HG03558 (cell line): ENCODE measurements around the gene DCST2.

Experiments used
- ATAC-seq: cut with Tn5 transposase; IDR thresholded peaks from one replicate; pipeline ENCODE4 v1.9.1; 2021; ENCODE audit warnings: moderate number of reproducible peaks; ENCODE audit not compliant: unreplicated experiment; ENCODE audit errors: extremely low read depth

The DCST2 gene

GRCh38 chr1:155050560-155051341, 17.2 kb upstream of the DCST2 start, which contains the start of gene ADAM15:
Gene ADAM15, plus strand, starts transcription at chr1:155051316. Its CDS starts 71 bp downstream, at chr1:155051387.
- ATAC-seq, result no peak

GRCh38 chr1:155049651-155050559, 16.3 kb upstream of the DCST2 start:
- no peak for ATAC-seq

GRCh38 chr1:155048449-155049334, 15.1 kb upstream of the DCST2 start:
- no peak for ATAC-seq

GRCh38 chr1:155044812-155045657, 11.5 kb upstream of the DCST2 start:
- ATAC-seq, result no peak

GRCh38 chr1:155044365-155044764, 10.8 kb upstream of the DCST2 start:
- ATAC-seq, result no peak

GRCh38 chr1:155043793-155044192, 10.2 kb upstream of the DCST2 start:
- no peak for ATAC-seq

GRCh38 chr1:155043301-155043702, 9.7 kb upstream of the DCST2 start:
- no peak for ATAC-seq

GRCh38 chr1:155042789-155043188, 9.2 kb upstream of the DCST2 start:
- ATAC-seq, result no peak

- ATAC-seq, result no peak
These were observed 6.9 kb upstream of the DCST2 start for GRCh38 chr1:155040358-155041093.

- ATAC-seq, result no peak
These were observed 5.7 kb upstream of the DCST2 start for GRCh38 chr1:155039308-155039669.

- ATAC-seq, result no peak
These were observed 5.2 kb upstream of the DCST2 start for GRCh38 chr1:155038602-155039307.

GRCh38 chr1:155037851-155038441, 4.4 kb upstream of the DCST2 start:
- no peak for ATAC-seq

- no peak for ATAC-seq
These were observed 3.5 kb upstream of the DCST2 start for GRCh38 chr1:155037043-155037442.

- ATAC-seq, result no peak
These were observed 2.4 kb upstream of the DCST2 start for GRCh38 chr1:155035936-155036335.

GRCh38 chr1:155034318-155035208, 982 bp upstream of the DCST2 start:
- ATAC-seq, result no peak

GRCh38 chr1:155032886-155033285, 695 bp downstream of the DCST2 start:
- no peak for ATAC-seq

GRCh38 chr1:155030899-155031298, 2.7 kb downstream of the DCST2 start:
- ATAC-seq, result no peak
